Endodermal cell (in vitro differentiated cells): ENCODE data around the gene C10orf53. TPM values are rescaled to one million over a fixed set of nuclear protein-coding genes. Genes with fewer than 3 reads are reported as not detected.
"Not testable (repeated sequence)": the region's sequence is repeated elsewhere in the genome, so short reads cannot be mapped to it uniquely, and the experiment has no call there.

Experiments
- DNase-seq: peaks from one replicate; pipeline ENCODE4 v3.0.0-alpha.2; 2017
- H3K27ac ChIP-seq: 2 replicates; pipeline ENCODE4 v1.5.1; 2013; ENCODE audit warnings: mild to moderate bottlenecking, low read depth, low read length, moderate library complexity
- H3K27me3 ChIP-seq: 2 replicates; pipeline ENCODE4 v1.6.1; 2013; ENCODE audit warnings: mild to moderate bottlenecking, low read length, moderate library complexity; ENCODE audit not compliant: insufficient read depth, control insufficient read depth, poor library complexity, severe bottlenecking
- H3K36me3 ChIP-seq: 2 replicates; pipeline ENCODE4 v1.7.0; 2013; ENCODE audit warnings: mild to moderate bottlenecking, low read length, moderate library complexity; ENCODE audit not compliant: control insufficient read depth, insufficient read depth
- H3K4me1 ChIP-seq: one replicate; pipeline ENCODE4 v1.7.0; 2013; ENCODE audit warnings: low read length; ENCODE audit not compliant: control insufficient read depth, insufficient read depth
- H3K4me3 ChIP-seq: 2 replicates; pipeline ENCODE4 v1.5.1; 2013; ENCODE audit warnings: mild to moderate bottlenecking, low read length, moderate library complexity
- H3K9ac ChIP-seq: 2 replicates; pipeline ENCODE4 v1.6.1; 2013; ENCODE audit warnings: mild to moderate bottlenecking, low read length, moderate library complexity; ENCODE audit not compliant: poor library complexity, severe bottlenecking; ENCODE audit errors: extremely low read depth
- H3K9me3 ChIP-seq: 2 replicates; pipeline ENCODE4 v1.6.1; 2013; ENCODE audit warnings: mild to moderate bottlenecking, low read length, moderate library complexity; ENCODE audit not compliant: control insufficient read depth
- H3K27ac Mint-ChIP-seq: 2 replicates; pipeline ENCODE4 v1.8.0; 2020; ENCODE audit warnings: mixed read lengths
- H3K27me3 Mint-ChIP-seq: 2 replicates; pipeline ENCODE4 v1.8.0; 2021; ENCODE audit warnings: mild to moderate bottlenecking, mixed read lengths; ENCODE audit not compliant: insufficient read depth
- H3K36me3 Mint-ChIP-seq: 2 replicates; pipeline ENCODE4 v1.8.0; 2020; ENCODE audit warnings: low read depth, mixed read lengths
- H3K4me1 Mint-ChIP-seq: 2 replicates; pipeline ENCODE4 v1.8.0; 2020; ENCODE audit warnings: mixed read lengths
- H3K4me3 Mint-ChIP-seq: 2 replicates; pipeline ENCODE4 v1.8.0; 2020; ENCODE audit warnings: mild to moderate bottlenecking, moderate library complexity, mixed read lengths
- H3K9me3 Mint-ChIP-seq: 2 replicates; pipeline ENCODE4 v1.8.0; 2020; ENCODE audit warnings: mild to moderate bottlenecking, mixed read lengths
- WGBS, 2 experiments: methylation state at CpG; one replicate each; pipeline versions ENCODE4 v1.1.5 to v1.1.7; 2013; ENCODE audit warnings: missing lambda C conversion rate in 2 of 2, mixed read lengths in 1 of 2; ENCODE audit not compliant: insufficient coverage in 1 of 2, insufficient read length in 1 of 2; 5-methylcytosine and 5-hydroxymethylcytosine counted together
- total RNA-seq, 2 donors: library from RNA; stranded (reverse); fragmentation: NEBNext Ultra II Directional in 1 of 2; extraction: Animal tissue kit (Norgen Biotek cat#: 25700) in 1 of 2; gene quantifications; 2 replicates in 1 of 2; 3 replicates in 1 of 2; pipeline ENCODE4 v1.2.1, GENCODE V29; 2021
- TF ChIP-seq, protein P1 (sequence below): fragments of 200-600 bp; sonication (generic); conservative IDR thresholded peaks from 2 replicates; pipeline ENCODE4 v1.5.0; 2021; ENCODE audit warnings: antibody characterized with exemption, mild to moderate bottlenecking

Gene C10orf53
- total RNA-seq, 2 donors from 2014 or later, result not detected

DNA sequence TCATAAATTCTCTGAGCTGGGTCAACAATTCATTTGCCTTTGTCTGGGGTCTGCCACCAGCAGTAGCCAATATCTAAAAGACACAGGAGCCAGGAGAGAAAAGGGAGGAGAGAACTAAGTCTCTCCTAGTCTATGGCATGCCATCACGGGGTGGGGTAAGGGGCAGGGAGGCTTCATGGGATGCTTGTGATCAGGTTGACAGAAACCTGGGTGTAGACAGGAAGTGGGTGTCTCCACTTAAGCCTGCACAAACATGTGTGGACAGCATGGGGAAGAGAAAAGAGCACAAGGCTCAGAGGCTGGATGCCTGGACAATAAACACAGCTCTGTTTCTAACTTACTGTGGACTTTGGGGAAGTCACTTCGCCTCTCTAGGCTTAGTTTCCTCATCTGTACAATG is 11.5 kb upstream of the C10orf53 start:
- Histone ChIP-seq H3K4me3 (no peak overlapping the region), H3K27me3 (peaks cover 28% of the 10 kb centered on the region), H3K27ac (no peak overlapping the region), H3K9ac (no peak overlapping the region), H3K36me3 (no peaks in the 10 kb centered on the region), H3K9me3 (no peaks in the 10 kb centered on the region), H3K4me1 (no peaks in the 10 kb centered on the region)
- Mint-ChIP-seq H3K4me3 (no peak overlapping the region), H3K27me3 (peaks cover 57% of the 10 kb centered on the region), H3K27ac (no peak overlapping the region), H3K36me3 (no peaks in the 10 kb centered on the region), H3K4me1 (no peaks in the 10 kb centered on the region), H3K9me3 (no peaks in the 10 kb centered on the region)
- WGBS, 2 experiments, result 92 to 100% methylated on average over 1 to 2 of the region's 2 CpGs
- DNase-seq, result no peak
- TF ChIP-seq, protein P1, sequence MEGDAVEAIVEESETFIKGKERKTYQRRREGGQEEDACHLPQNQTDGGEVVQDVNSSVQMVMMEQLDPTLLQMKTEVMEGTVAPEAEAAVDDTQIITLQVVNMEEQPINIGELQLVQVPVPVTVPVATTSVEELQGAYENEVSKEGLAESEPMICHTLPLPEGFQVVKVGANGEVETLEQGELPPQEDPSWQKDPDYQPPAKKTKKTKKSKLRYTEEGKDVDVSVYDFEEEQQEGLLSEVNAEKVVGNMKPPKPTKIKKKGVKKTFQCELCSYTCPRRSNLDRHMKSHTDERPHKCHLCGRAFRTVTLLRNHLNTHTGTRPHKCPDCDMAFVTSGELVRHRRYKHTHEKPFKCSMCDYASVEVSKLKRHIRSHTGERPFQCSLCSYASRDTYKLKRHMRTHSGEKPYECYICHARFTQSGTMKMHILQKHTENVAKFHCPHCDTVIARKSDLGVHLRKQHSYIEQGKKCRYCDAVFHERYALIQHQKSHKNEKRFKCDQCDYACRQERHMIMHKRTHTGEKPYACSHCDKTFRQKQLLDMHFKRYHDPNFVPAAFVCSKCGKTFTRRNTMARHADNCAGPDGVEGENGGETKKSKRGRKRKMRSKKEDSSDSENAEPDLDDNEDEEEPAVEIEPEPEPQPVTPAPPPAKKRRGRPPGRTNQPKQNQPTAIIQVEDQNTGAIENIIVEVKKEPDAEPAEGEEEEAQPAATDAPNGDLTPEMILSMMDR, result no peak

DNA sequence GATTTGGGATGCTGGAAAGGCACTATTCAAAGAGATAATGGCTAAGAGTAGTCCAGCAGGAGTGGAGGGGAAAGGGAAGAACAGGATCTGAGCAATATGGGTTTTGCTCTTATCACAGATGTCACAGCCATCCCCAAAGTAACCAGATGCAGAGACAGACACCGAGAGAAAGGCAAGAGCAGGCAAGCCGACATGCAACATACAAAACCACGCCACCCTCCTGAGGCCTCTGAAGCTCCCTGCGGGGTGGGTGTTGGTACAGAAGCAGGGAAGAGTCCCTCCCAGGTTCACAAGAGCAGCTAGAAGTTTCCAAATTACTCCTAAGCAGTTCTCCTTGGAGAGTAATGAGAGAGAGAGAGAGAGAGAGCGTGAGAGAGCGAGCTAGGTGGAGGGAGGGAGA is 10.8 kb upstream of the C10orf53 start:
- Histone ChIP-seq H3K4me1 (no peaks in the 10 kb centered on the region), H3K27me3 (peaks cover 34% of the 10 kb centered on the region), H3K36me3 (no peaks in the 10 kb centered on the region), H3K9ac (no peak overlapping the region), H3K4me3 (no peak overlapping the region), H3K9me3 (no peaks in the 10 kb centered on the region), H3K27ac (no peak overlapping the region)
- no peaks in the 10 kb centered on the region for H3K36me3 Mint-ChIP-seq
- no peak overlapping the region for H3K27ac Mint-ChIP-seq
- DNase-seq, result no peak
- no peaks in the 10 kb centered on the region for H3K4me1 Mint-ChIP-seq
- H3K9me3 Mint-ChIP-seq, result no peaks in the 10 kb centered on the region
- WGBS, 2 experiments, result 93% methylated on average over 6 of the region's 6 CpGs; no CpG with 5 or more reads in 1 of the 2 experiments
- H3K27me3 Mint-ChIP-seq, result peaks cover 62% of the 10 kb centered on the region
- H3K4me3 Mint-ChIP-seq, result no peak overlapping the region
- TF ChIP-seq, protein P1, result no peak

DNA sequence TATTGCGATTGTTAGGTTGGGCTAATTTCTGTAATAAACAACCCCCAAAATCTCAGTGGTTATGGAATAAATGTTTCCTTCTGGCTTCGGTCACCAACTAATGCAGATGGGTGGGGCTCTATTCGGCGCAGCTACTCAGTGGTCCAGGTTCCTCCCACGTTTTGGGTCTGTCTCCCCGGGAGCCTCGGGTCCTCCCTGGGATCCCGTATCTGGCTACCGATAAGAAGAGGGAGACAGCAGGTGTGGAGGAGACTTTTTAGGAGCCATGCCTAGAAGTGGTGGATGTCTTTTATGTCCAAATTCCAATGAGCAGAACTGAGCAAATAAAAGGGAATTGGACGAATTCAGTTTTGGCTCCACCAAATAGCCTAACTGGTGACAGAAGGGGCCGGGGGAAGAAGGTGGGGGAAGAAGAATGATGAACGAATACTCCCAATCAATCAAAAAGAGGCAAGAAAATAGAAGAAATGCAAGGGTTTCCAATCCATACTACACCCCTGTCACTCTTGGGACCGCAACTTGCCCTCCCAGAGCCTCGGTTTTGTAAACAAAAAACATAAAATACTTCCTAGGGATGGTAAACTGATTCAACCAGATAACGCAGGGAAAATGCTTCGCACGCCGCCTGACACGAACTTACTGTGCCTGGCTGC is 498 bp upstream of the C10orf53 start:
- Histone ChIP-seq H3K27ac (no peak overlapping the region), H3K4me3 (peak overlapping the region; percentile 71), H3K9ac (no peak overlapping the region), H3K9me3 (no peaks in the 10 kb centered on the region), H3K4me1 (no peaks in the 10 kb centered on the region), H3K36me3 (no peaks in the 10 kb centered on the region), H3K27me3 (peaks cover 64% of the 10 kb centered on the region)
- H3K9me3 Mint-ChIP-seq, result peaks cover 3% of the 10 kb centered on the region
- DNase-seq, result no peak
- TF ChIP-seq, protein P1, result no peak
- peaks cover 5% of the 10 kb centered on the region for H3K4me1 Mint-ChIP-seq
- H3K4me3 Mint-ChIP-seq, result peak overlapping the region; percentile 57
- H3K36me3 Mint-ChIP-seq, result no peaks in the 10 kb centered on the region
- 33 to 41% methylated on average over 8 to 19 of the region's 19 CpGs for WGBS, 2 experiments
- peaks cover 88% of the 10 kb centered on the region for H3K27me3 Mint-ChIP-seq
- no peak overlapping the region for H3K27ac Mint-ChIP-seq

- not testable (repeated sequence) for H3K27ac Mint-ChIP-seq, H3K27ac ChIP-seq, H3K4me1 ChIP-seq, H3K4me3 Mint-ChIP-seq, DNase-seq, H3K36me3 ChIP-seq, H3K4me1 Mint-ChIP-seq, H3K9ac ChIP-seq, H3K4me3 ChIP-seq, H3K36me3 Mint-ChIP-seq
- Mint-ChIP-seq H3K27me3 (peaks cover 78% of the 10 kb centered on the region), H3K9me3 (peaks cover 22% of the 10 kb centered on the region)
- Histone ChIP-seq H3K27me3 (peaks cover 29% of the 10 kb centered on the region), H3K9me3 (peaks cover 13% of the 10 kb centered on the region)
- WGBS, 2 experiments, result 74 to 80% methylated on average over 1 to 5 of the region's 5 CpGs
Measured at GRCh38 chr10:49682449-49682848, 3.0 kb downstream of the C10orf53 start.
